ENCODE measurements around the gene KLLN.
"Not testable (repeated sequence)": the region's sequence is repeated elsewhere in the genome, so short reads cannot be mapped to it uniquely, and the experiment has no call there.

KLLN gene

GRCh38 chr10:87838650-87839049 lies 24.7 kb downstream of the KLLN start:
- no peak for TF ChIP-seq SUZ12 (IDR thresholded peaks at IDR 0.05; ENCODE audit: extremely low read depth, insufficient read depth, insufficient read length)
- TF ChIP-seq YY1 (IDR thresholded peaks at IDR 0.05; ENCODE audit: insufficient read depth, insufficient read length) = no peak
- TF ChIP-seq ZNF274 (IDR thresholded peaks at IDR 0.05; ENCODE audit: low read depth, low read length) = no peak
- no peak overlapping the region for H3K4me3 ChIP-seq (ENCODE audit: insufficient read length, low read depth)
- no peak overlapping the region for H3K9ac ChIP-seq (ENCODE audit: insufficient read length, low read depth)
- no peaks in the 10 kb centered on the region for H3K36me3 ChIP-seq (ENCODE audit: insufficient read depth, insufficient read length, low read length)
- H3K27me3 ChIP-seq (ENCODE audit: insufficient read depth, insufficient read length) = no peaks in the 10 kb centered on the region
- DNase-seq (ENCODE audit: low read depth, low spot score) = no peak
- no peaks in the 10 kb centered on the region for H3K9me3 ChIP-seq (ENCODE audit: insufficient read depth, low read length)
- H3K4me1 ChIP-seq (ENCODE audit: insufficient read depth, insufficient read length) = no peaks in the 10 kb centered on the region

DNA sequence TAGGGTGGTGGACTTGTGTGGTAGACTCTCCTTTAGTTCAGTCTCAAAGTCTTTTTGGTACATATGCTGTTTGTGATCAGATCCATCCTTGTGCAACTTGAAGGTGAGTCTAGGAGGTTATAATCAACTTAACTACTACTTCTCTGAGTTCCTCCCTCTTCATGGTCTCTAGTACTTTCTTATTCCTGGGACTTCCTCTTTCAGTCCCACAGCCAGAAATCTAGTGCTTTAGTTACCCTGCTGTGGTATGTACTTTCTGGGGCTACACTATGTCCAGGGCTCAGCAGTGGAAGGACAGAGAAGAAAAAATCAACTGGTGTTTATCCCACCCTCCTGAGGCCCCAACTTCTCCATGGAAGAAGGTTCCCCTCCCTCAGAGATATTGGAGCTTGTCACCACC lies 25.9 kb downstream of the KLLN start:
- TF ChIP-seq ZNF274 (IDR thresholded peaks at IDR 0.05; ENCODE audit: low read depth, low read length) (no peak), YY1 (IDR thresholded peaks at IDR 0.05; ENCODE audit: insufficient read depth, insufficient read length) (no peak), SUZ12 (IDR thresholded peaks at IDR 0.05; ENCODE audit: extremely low read depth, insufficient read depth, insufficient read length) (no peak)
- no peaks in the 10 kb centered on the region for H3K9me3 ChIP-seq (ENCODE audit: insufficient read depth, low read length)
- H3K4me1 ChIP-seq (ENCODE audit: insufficient read depth, insufficient read length) = no peaks in the 10 kb centered on the region
- H3K9ac ChIP-seq (ENCODE audit: insufficient read length, low read depth) = no peak overlapping the region
- H3K27me3 ChIP-seq (ENCODE audit: insufficient read depth, insufficient read length) = no peaks in the 10 kb centered on the region
- no peak for DNase-seq (ENCODE audit: low read depth, low spot score)
- H3K4me3 ChIP-seq (ENCODE audit: insufficient read length, low read depth) = no peak overlapping the region
- no peaks in the 10 kb centered on the region for H3K36me3 ChIP-seq (ENCODE audit: insufficient read depth, insufficient read length, low read length)

- Histone ChIP-seq H3K4me3 (ENCODE audit: insufficient read length, low read depth) (no peak overlapping the region), H3K27me3 (ENCODE audit: insufficient read depth, insufficient read length) (no peaks in the 10 kb centered on the region), H3K36me3 (ENCODE audit: insufficient read depth, insufficient read length, low read length) (no peaks in the 10 kb centered on the region), H3K9me3 (ENCODE audit: insufficient read depth, low read length) (no peaks in the 10 kb centered on the region), H3K9ac (ENCODE audit: insufficient read length, low read depth) (no peak overlapping the region), H3K4me1 (ENCODE audit: insufficient read depth, insufficient read length) (no peaks in the 10 kb centered on the region)
- DNase-seq (ENCODE audit: low read depth, low spot score) = no peak
- TF ChIP-seq YY1 (IDR thresholded peaks at IDR 0.05; ENCODE audit: insufficient read depth, insufficient read length) = no peak
These were observed 27.2 kb downstream of the KLLN start for GRCh38 chr10:87836098-87836497.

DNA sequence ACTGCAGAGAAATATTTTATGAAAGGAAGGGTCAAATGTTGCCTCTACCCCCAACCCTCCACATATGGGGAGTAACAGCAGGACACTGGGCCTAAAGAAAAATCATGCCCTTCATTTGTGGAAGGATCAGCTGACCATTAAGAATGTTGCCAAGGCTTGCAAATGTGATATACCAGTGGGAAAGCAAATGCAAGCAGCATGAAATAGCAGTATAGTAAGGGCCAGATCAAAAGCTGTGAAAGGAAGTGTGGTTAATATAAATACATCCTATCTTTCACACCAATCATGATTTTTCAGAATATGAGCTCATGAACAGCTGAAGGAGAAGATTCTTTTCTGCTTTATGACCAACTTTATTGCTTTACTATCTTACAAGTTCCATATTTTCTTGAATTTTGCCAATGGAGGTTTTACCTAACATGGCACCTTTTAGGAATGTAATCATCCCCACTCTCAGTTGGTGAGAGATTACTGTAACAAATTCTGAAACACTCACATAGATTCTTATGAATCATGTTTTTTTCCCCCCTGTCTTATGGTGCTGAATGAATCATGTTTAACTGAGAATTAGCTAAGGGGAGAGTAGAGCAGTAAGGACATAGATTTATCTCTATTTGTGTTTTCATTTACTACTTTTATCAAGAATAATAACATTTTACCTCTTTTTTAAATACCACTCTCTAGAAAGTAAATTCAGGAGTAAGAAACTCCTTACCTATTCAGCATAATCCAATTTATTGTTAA lies 33.2 kb downstream of the KLLN start:
- H3K9ac ChIP-seq (ENCODE audit: insufficient read length, low read depth) = no peak overlapping the region
- TF ChIP-seq YY1 (IDR thresholded peaks at IDR 0.05; ENCODE audit: insufficient read depth, insufficient read length) (no peak), SUZ12 (IDR thresholded peaks at IDR 0.05; ENCODE audit: extremely low read depth, insufficient read depth, insufficient read length) (no peak), ZNF274 (IDR thresholded peaks at IDR 0.05; ENCODE audit: low read depth, low read length) (no peak)
- no peaks in the 10 kb centered on the region for H3K9me3 ChIP-seq (ENCODE audit: insufficient read depth, low read length)
- no peak overlapping the region for H3K4me3 ChIP-seq (ENCODE audit: insufficient read length, low read depth)
- no peak for DNase-seq (ENCODE audit: low read depth, low spot score)
- no peaks in the 10 kb centered on the region for H3K27me3 ChIP-seq (ENCODE audit: insufficient read depth, insufficient read length)
- no peaks in the 10 kb centered on the region for H3K36me3 ChIP-seq (ENCODE audit: insufficient read depth, insufficient read length, low read length)
- no peaks in the 10 kb centered on the region for H3K4me1 ChIP-seq (ENCODE audit: insufficient read depth, insufficient read length)

DNA sequence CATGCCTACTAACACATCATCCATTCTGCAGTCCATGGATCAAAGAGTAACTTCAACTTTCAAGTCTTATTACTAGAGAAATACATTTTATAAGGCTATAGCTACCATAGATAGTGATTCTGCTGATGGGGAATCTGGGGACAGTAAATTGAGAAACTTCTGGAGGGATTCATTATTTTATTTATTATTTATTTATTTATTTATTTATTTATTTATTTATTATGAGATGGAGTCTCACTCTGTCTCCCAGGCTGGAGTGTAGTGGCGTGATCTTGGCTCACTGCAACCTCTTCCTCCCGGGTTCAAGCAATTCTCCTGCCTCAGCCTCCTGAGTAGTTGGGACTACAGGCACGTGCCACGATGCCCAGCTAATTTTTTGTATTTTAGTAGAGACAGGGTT lies 34.3 kb downstream of the KLLN start:
- H3K36me3 ChIP-seq (ENCODE audit: insufficient read depth, insufficient read length, low read length); H3K9ac ChIP-seq (ENCODE audit: insufficient read length, low read depth); H3K4me3 ChIP-seq (ENCODE audit: insufficient read length, low read depth); H3K9me3 ChIP-seq (ENCODE audit: insufficient read depth, low read length); H3K4me1 ChIP-seq (ENCODE audit: insufficient read depth, insufficient read length); DNase-seq (ENCODE audit: low read depth, low spot score); H3K27me3 ChIP-seq (ENCODE audit: insufficient read depth, insufficient read length): not testable (repeated sequence)

- Histone ChIP-seq H3K9me3 (ENCODE audit: insufficient read depth, low read length) (no peaks in the 10 kb centered on the region), H3K27me3 (ENCODE audit: insufficient read depth, insufficient read length) (no peaks in the 10 kb centered on the region), H3K36me3 (ENCODE audit: insufficient read depth, insufficient read length, low read length) (no peaks in the 10 kb centered on the region), H3K4me3 (ENCODE audit: insufficient read length, low read depth) (no peak overlapping the region), H3K9ac (ENCODE audit: insufficient read length, low read depth) (no peak overlapping the region), H3K4me1 (ENCODE audit: insufficient read depth, insufficient read length) (no peaks in the 10 kb centered on the region)
- DNase-seq (ENCODE audit: low read depth, low spot score) = no peak
- TF ChIP-seq ZNF274 (IDR thresholded peaks at IDR 0.05; ENCODE audit: low read depth, low read length) (no peak), SUZ12 (IDR thresholded peaks at IDR 0.05; ENCODE audit: extremely low read depth, insufficient read depth, insufficient read length) (no peak), YY1 (IDR thresholded peaks at IDR 0.05; ENCODE audit: insufficient read depth, insufficient read length) (no peak)
These were observed 35.7 kb downstream of the KLLN start for GRCh38 chr10:87827681-87828080.

DNA sequence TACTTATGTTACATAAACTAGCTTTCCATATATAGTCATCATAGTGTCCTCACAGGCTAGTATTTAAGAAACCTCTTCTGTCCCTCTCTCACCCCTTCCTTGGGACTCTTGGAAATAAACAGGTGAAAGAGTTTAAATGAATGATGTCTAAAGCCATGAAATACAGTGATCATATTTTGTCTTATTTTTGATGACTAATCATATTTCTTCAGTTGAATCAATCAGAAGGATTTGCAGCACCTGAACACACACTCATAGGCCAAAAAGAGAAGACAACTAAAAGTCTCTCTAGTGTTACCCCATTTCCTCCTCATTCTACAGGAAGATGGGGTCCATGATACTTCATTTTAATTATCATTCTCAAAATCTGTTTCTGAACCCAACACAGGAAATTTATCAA lies 36.7 kb downstream of the KLLN start:
- Histone ChIP-seq H3K4me3 (ENCODE audit: insufficient read length, low read depth) (no peak overlapping the region), H3K4me1 (ENCODE audit: insufficient read depth, insufficient read length) (no peaks in the 10 kb centered on the region), H3K9me3 (ENCODE audit: insufficient read depth, low read length) (no peaks in the 10 kb centered on the region), H3K9ac (ENCODE audit: insufficient read length, low read depth) (no peak overlapping the region), H3K36me3 (ENCODE audit: insufficient read depth, insufficient read length, low read length) (no peaks in the 10 kb centered on the region), H3K27me3 (ENCODE audit: insufficient read depth, insufficient read length) (no peaks in the 10 kb centered on the region)
- TF ChIP-seq SUZ12 (IDR thresholded peaks at IDR 0.05; ENCODE audit: extremely low read depth, insufficient read depth, insufficient read length) (no peak), ZNF274 (IDR thresholded peaks at IDR 0.05; ENCODE audit: low read depth, low read length) (no peak), YY1 (IDR thresholded peaks at IDR 0.05; ENCODE audit: insufficient read depth, insufficient read length) (no peak)
- DNase-seq (ENCODE audit: low read depth, low spot score) = no peak

DNA sequence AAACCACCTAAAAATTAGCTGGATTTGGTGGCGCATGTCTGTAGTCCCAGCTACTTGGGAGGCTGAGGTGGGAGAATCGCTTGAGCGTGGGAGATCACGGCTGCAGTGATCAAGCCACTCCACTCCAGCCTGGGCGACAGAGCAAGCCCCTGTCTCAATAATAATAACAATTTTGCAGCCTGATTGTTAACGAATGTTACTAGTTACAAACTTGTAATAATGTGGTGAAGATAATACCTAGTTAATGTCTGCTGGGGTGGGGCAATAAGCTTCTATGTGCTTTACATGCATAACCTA lies 44.1 kb downstream of the KLLN start:
- H3K9ac ChIP-seq (ENCODE audit: insufficient read length, low read depth) = no peak overlapping the region
- H3K4me3 ChIP-seq (ENCODE audit: insufficient read length, low read depth) = no peak overlapping the region

More for the DNA sequence above, 44.1 kb downstream of the KLLN start:
- H3K27me3 ChIP-seq (ENCODE audit: insufficient read depth, insufficient read length) = peaks cover 12% of the 10 kb centered on the region
- TF ChIP-seq YY1 (IDR thresholded peaks at IDR 0.05; ENCODE audit: insufficient read depth, insufficient read length) (no peak), SUZ12 (IDR thresholded peaks at IDR 0.05; ENCODE audit: extremely low read depth, insufficient read depth, insufficient read length) (no peak), ZNF274 (IDR thresholded peaks at IDR 0.05; ENCODE audit: low read depth, low read length) (no peak)
- no peaks in the 10 kb centered on the region for H3K4me1 ChIP-seq (ENCODE audit: insufficient read depth, insufficient read length)
- H3K36me3 ChIP-seq (ENCODE audit: insufficient read depth, insufficient read length, low read length) = peaks cover 5% of the 10 kb centered on the region
- H3K9me3 ChIP-seq (ENCODE audit: insufficient read depth, low read length) = no peaks in the 10 kb centered on the region
- no peak for DNase-seq (ENCODE audit: low read depth, low spot score)

All from NT2/D1 (cell line).